GM21367 (cell line): ENCODE data around the gene FAM209A.
"Not testable (repeated sequence)": the region's sequence is repeated elsewhere in the genome, so short reads cannot be mapped to it uniquely, and the experiment has no call there.

Experiments used
- ATAC-seq: cut with Tn5 transposase; IDR thresholded peaks from one replicate; pipeline ENCODE4 v1.9.1; 2021; ENCODE audit not compliant: unreplicated experiment

Gene FAM209A

GRCh38 chr20:56524444-56524843, at the start of gene FAM209A:
FAM209A (plus strand) TSS chr20:56524744; CDS start chr20:56524809, 65 bp downstream.
- ATAC-seq = not testable (repeated sequence)

DNA sequence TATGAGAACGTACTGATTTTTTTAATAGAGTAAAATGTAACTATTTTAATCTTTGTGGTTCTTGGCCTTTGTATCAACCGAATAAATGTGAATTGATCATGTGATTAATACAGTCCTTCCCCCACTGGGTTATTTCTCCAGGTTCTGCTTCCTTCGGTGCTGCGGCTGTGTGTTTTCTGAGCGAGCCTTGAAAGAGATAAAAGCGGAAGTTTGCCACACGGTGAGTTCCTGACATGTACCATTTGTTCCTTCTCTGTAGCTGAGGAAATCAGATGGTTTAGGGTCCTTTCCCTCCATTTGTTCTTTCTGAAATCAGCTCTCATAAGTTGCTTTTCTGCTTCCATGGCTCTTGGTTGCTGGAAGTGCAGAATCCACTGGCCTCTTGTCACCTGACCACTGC, 40.6 kb upstream of the FAM209A start:
- ATAC-seq = no peak

- no peak for ATAC-seq
Observed at GRCh38 chr20:56487216-56487615, 37.3 kb upstream of the FAM209A start.

- ATAC-seq = no peak
Observed at GRCh38 chr20:56488566-56488965, 36.0 kb upstream of the FAM209A start.

- ATAC-seq = no peak
Observed at GRCh38 chr20:56501116-56501515, 23.4 kb upstream of the FAM209A start.

DNA sequence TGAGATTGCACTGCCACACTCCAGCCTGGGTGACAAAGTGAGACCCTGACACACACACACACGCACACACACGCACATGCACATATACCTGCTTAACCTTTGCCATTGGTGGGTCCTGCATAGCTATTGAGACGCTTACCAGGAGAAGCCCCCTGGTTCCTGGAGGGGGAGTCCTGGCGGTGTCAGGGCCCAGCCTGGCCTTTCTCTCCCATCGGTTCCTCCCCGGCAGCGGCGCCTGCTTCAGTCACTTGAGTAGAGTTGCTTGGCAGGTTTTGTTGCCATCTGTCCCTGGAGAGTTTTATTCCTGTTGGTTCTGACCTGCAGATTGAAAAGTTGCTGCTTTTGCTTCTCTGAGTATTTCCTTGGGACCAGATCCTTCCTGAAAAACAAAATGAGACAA, 20.6 kb upstream of the FAM209A start:
- no peak for ATAC-seq

GRCh38 chr20:56504373-56505005, 20.1 kb upstream of the FAM209A start:
- no peak for ATAC-seq

- ATAC-seq = no peak
Observed at GRCh38 chr20:56506103-56506502, 18.4 kb upstream of the FAM209A start.

- ATAC-seq = no peak
Observed at GRCh38 chr20:56511926-56512325, 12.6 kb upstream of the FAM209A start.

GRCh38 chr20:56513161-56514150, 11.1 kb upstream of the FAM209A start:
- ATAC-seq = no peak

DNA sequence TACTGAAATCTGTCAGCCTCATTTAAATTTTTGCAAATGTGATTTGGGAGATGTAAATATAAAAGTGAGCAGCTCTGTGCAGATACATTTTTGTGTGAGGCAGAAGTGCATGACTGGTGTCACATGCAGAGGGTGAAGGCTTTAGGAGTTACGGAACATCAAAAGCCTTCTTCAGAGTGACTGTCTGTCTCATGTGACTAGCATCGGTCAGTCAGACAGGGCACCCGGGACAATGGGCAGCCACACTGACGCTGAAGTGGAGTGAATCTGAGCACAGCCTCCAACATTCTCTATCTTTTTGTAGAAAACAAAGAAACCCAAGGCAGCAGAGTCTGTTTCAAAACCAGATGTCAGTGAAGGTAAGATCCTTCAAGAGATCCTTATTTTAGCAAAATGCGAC, 7.9 kb upstream of the FAM209A start:
- ATAC-seq = no peak

DNA sequence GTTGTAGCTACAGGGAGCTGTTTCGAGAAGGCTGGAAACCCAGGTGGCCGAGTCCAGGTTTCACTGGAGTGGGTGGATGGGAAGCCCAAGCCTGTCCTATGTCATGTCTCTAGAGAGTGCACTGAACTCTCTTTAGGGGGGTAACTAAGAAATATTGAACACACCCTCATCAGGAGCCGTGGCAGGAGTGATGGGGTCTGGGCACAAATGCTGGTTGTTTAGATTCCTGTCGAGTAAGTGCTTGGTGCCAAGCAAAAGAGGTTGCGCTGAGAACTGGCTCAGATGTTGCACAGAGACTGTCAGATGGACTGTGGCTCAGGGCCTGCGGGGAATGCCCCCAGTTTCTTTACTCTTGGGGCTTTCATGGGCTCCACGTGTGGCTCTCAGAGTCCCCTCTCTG, 7.3 kb upstream of the FAM209A start:
- no peak for ATAC-seq

DNA sequence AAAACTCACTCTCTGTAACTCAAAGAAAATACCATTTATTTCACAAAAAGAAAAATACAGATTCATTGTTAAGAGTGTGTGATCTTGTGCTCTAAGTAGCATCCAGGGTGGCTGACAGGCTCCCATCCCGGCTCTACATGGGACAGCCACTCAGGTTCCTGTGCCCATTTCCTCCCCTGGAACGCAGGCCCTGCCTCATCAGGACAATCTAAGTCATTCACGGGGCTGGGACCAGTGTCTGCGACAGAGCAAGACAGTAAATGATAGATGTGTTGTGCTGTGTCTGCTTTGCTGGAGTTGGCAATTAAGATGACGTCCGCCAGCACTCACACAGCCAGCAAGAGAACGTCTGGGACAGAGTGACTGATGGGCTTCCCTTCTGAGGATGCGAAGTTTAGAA, 6.9 kb upstream of the FAM209A start:
- ATAC-seq = no peak

DNA sequence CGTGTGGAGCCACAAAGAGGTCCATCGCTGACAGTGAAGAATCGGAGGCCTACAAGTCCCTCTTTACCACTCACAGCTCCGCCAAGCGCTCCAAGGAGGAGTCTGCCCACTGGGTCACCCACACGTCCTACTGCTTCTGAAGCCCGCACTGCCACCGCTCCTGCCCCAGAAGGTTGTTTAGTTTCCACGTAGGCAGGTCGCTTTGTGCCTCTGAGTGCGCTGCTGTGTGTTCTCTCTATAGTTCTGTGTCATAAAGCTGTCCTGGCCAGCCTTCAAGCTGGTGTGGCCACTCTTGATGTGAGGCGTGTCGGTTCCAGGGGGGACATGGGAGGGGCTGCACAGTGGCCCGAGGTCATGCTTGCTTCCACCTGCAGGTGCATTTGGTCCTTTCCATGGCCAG, 6.4 kb upstream of the FAM209A start:
- ATAC-seq = no peak

DNA sequence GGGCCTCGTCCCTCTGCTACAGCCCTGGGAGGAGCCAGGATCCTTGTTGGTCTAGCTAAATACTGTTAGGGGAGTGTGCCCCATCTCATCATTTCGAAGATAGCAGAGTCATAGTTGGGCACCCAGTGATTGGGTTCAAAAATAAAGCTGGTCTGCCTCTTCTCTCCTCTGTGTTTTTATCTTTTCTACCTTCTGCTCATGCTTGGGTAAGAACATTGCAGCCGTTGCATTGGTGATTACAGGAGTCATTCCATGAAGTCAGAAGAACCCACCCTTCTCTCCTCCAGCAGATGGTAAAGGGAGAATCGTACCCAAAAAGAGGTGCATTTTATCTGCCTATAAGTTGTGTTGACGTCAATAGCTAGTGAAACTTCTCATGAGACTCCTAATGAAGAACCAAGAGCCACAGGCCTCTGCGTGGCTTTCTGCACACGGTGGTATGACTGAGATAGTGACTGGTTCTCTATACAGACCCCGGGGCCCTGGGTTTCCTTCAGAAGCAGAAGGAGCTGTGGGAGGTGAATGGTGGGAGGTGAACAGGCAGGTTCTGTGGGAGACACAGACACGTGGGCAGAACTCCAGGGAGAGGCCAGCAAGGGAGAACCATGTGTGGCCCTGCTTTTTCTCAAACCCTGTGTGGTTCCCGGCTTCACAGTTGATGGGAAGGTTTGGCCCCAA, 5.7 kb upstream of the FAM209A start:
- ATAC-seq = no peak

GRCh38 chr20:56519551-56519950, 5.0 kb upstream of the FAM209A start:
- ATAC-seq = no peak

DNA sequence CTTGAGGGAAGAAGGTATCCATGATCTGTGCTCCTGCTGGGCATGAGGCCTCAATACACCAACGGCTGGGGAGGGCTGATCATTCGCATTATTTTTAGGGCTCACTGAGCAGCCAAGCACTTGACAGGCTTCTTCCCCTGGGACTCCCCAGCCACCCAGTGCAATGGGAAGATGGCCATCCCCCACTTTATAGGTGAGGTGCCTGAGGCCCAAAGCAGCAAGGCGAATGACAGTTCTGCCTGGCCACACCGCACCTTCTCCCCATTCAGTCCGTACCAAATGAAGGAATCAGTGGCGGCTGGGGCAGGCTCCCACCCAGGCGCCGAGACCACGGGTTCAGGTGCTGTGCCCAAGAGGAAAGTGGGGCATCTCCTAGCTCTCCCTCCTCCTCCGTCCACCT, 4.4 kb upstream of the FAM209A start:
- no peak for ATAC-seq

- not testable (repeated sequence) for ATAC-seq
Observed at GRCh38 chr20:56520746-56521354, 3.7 kb upstream of the FAM209A start.

DNA sequence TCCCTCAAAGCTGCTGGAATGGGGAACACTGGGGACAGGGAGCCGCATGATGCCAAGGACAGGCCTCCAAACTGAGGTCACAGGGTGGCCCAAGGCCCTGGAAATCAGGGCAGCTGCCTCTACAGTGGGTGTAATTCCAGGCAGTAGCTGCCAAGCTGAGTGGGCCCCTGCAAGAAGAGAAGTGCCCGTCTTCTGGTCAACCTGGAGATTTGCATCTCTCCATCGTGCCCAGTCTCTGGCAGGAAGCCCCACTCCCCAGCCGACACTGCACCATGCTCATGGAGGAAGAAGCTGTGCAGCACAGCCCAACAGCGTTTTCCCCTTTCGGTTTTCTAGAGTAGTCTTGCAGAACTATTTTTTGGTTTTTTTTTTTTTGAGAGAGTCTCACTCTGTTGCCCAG, 2.2 kb upstream of the FAM209A start:
- no peak for ATAC-seq

- ATAC-seq = no peak
Observed at GRCh38 chr20:56527521-56527920, 3.0 kb downstream of the FAM209A start.

GRCh38 chr20:56532946-56533345, 8.4 kb downstream of the FAM209A start, which contains the start of gene FAM209B:
FAM209B (plus strand) TSS chr20:56533246; CDS start chr20:56533342, 96 bp downstream.
- ATAC-seq = not testable (repeated sequence)
